NCI-H1694 (cell line): ENCODE measurements around the gene ZNF341.

Experiments
- DNase-seq: peaks from one replicate; lab custom pipeline; 2025; lab: John Stamatoyannopoulos, UW

ZNF341 gene

GRCh38 chr20:33825340-33826269, 93.8 kb downstream of the ZNF341 start:
- DNase-seq, result no peak

DNA sequence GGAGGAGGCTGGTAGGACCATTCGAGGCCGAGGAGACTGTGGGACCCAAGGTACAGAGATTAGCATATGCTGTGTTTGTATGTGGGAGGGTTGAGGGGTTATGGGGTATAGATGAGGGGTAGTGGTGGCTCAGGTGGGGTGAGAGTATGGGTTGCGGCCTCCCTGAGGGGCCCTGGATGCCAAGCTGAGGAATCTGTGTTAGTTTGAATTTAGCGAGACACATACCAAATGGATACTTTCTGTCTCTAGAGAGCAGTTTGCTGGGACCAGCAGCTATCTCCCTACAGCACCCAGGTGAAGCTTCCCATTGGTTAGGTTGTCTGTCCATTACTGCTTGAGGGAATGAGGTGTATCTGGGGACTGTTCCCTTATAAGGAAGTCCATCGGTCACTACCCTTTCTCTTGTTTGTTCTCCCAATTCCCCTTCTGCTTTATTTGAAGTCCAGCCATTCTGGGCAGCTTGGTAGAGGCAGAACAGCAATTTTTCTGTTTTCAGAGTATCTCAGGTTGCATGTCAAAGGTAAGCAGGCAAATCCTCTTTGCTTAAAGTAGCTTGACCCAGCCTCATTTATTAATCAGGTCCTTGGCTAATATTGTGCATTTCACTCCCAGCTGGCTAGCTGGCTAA, 94.6 kb downstream of the ZNF341 start:
- no peak for DNase-seq

DNA sequence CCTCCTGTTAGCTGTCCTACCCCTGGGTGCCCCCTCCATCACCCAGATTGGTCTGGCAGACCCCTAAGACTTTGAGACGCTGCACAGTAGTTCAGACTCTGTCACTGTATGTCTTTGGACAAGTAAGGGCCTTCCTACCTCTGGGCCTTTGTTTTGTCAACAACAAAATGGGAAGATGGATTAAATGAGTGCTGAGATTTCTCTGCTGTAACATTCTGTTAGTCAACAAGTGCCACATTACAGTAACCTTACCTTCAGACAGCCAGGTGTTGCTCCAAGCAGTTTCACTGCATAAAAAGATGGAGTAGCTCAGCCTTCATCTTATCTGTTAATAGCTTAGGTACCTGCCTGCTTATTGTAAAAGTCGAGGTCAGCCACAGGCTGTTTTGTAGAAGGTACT, 95.3 kb downstream of the ZNF341 start:
- no peak for DNase-seq

GRCh38 chr20:33827634-33828325, 96.0 kb downstream of the ZNF341 start:
- no peak for DNase-seq

DNA sequence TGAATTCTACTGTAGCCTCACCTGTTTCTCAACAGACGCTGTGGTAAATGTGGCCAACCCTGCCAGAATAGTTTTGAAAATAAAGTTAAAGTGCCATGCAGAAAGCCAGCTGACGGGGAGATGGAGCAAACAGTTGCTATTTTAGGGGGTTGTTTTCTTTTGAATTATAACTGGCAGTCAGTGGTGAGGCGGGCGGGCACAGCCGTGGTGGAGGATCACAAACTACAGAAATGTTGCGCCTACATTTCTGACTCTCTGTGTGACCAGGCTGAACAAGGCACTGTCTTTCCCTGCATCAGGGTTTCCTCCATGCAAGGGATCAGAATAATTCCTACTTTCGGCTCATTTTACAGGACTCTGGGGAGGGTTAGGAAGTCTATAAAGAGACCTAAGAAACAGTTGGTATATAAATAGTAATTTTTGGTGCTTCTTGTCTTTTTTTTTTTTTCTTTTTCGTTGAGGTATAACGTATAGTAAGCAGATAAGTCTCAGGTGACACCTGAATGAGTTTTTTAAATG, 96.6 kb downstream of the ZNF341 start:
- no peak for DNase-seq

DNA sequence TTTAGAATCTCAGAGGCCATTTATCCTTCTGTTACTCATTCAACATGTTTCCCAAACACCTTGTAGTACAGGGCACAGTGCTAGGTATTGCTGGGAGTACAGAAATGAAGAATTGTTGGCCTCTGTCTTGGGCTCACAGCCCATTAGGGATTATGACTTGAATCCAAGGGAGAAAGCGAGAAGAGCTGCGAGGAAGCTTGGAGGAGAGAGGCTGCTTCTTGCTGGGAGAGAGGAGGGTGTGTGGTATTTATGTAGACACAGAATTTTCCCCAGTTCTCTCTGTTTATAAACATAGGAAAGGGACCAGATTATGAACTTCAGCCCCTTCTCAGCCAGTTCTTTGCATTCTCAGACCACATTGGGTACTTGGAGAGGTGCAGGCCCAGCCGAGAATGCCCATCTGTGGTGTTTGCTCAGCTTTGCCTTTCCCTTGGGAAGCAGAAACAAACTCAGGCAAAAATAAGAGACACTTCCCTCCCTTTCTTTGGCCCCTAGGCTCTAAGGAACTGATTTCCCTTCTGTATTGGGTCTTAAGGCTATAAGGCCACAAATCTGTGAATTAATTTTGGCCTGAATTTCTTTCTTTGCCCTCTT, 97.3 kb downstream of the ZNF341 start:
- DNase-seq, result no peak

DNA sequence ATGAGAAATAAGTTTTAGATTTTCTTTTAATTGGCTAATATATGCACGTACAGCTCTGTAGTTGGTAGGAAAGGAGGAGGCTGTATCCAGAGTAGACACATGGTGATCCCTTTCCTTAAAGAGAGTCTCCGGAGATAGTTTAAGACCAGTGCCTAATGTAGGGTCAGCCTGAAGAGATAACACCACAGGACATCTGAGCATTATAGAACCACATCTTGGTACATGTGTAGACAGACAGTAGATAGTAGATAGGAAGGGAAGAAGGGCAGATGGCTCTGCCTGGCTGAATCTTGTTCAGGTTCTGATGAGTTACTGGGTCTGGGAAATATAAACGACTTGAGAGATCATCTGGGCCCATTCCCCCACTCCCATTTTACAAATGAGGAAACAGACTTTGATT, 97.8 kb downstream of the ZNF341 start:
- DNase-seq, result no peak

DNA sequence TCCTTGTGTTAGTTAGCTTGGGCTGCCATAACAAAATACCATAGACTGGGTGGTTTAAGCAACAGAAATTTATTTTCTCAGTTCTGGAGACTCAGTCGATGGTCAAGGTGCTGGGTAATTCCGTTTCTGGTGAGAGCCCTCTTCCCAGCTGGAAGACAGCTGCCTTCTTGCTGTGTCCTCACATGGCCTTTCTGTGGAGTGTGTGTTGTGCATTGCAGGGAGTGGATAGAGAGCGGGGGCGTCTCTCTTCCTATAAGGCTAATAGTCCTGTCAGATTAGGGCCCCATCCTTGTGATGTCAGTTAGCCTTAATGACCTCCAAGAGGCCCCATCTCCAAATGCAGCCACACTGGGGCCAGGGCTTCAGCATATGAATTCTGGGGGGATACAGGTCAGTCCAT, 98.6 kb downstream of the ZNF341 start:
- no peak for DNase-seq

GRCh38 chr20:33832103-33832804, 100.5 kb downstream of the ZNF341 start:
- no peak for DNase-seq

DNA sequence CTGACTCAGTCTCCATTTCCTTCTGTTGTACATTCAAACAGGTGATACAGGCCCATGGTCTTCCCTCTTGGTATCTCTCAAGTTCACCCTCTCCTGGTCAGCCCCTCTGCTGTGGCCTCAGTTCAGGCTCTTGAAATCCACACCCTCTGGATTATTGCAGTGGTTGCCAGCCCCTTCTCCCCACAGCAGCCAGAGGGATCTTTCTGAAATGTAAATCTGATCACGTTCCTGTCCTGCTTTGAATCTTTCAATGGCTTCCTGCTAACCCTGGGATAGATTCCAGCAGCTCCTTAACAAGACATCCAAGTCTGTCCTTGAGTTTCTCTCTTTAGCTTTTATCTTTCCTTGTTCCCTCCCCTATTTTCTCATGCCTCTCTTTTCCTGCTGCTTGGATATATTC, 101.5 kb downstream of the ZNF341 start:
- DNase-seq, result no peak

DNA sequence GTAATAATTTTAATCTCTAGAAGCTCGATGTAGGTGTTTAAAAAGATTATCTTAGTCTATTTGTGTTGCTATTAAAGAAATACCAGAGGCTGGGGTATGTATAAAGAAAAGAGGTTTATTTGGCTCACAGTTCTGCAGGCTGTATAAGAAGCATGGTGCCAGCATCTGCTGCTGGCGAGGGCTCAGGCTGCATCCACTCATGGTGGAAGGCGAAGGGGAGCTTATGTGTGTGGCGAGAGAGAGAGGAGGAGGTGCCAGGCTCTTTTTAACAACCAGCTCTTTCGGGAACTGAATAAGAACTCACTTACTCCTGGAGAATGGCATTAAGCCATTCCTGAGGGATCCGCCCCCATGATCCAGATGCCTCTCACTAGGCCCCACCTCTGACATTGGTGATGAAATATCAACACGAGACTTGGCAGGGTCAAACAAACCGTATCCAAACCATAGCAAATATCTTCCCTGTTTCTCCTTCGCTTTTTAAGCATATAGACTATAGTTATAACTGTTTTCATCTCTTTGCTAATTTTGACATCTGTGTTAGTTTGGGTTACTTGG, 103.9 kb downstream of the ZNF341 start:
- no peak for DNase-seq

GRCh38 chr20:33836277-33836676, 104.5 kb downstream of the ZNF341 start:
- DNase-seq, result no peak

DNA sequence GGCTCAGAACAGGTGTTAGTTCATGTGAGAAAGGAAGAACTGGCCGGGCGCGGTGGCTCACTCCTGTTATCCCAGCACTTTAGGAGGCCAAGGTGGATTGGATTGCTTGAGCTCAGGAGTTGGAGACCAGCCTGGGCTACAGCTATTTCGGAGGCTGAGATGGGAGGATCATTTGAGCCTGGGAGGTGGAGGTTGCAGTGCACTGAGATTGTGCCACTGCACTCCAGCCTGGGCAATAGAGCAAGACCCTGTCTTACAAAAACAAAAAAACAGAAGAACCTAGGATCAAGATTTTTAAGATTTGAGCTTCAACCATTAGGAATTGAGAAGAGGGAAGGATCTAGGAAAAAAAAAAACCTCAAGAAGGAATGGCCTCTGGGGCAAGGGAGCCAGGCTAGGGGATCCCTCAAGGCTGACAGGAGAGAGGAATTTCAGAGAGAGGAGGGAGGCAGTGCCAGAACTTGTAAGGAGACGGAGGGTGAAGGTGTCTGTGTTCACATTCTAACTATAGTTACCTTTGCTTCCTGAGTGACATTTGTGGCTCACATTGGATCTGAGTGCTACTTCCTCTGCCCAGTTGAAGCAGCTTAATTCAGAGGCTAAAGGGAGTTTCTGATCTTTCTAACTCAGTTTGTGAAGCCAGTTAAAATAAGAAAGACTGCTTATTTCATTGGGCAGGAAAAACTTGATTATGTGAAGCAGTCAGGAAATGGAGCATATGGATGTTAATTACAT, 105.5 kb downstream of the ZNF341 start:
- no peak for DNase-seq

DNA sequence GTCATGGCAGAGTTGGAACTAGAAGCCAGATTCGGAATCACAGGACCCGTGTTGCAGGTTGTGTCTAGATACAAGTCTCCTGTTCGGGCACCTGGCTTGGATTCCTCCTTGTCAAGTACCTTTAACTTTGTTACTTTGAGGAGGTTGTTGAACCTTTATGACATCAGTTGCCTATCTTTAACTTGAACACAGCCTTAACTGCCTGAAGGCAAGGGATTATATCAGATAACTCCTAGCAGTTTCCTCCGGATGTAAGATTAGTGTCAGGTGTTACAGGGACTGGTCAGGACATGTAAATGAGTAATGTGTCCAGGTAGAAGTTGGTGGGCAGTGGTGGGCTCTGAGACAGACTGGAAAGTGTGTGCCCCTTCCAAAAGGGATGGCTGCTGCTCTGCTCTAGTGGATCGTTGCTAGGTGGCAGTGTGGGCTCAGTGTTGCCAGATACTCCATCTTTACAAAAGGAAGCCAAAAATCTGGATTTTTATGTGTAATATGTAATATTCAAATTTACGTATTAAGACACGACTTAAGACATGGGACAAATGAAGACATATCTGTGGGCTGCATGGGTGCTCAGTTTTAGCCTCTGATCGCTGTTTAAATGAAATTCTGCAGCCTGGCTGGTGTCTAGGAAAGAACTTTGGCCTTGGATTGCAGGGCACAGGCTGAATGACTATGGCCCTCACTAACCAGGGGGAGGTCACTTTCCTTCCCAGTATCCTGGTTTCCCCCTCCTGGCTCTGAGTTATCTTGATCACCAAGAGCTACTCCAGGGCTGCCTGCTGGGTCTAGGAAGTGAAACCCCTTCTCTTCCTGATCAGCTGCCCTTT, 106.5 kb downstream of the ZNF341 start:
- no peak for DNase-seq

DNA sequence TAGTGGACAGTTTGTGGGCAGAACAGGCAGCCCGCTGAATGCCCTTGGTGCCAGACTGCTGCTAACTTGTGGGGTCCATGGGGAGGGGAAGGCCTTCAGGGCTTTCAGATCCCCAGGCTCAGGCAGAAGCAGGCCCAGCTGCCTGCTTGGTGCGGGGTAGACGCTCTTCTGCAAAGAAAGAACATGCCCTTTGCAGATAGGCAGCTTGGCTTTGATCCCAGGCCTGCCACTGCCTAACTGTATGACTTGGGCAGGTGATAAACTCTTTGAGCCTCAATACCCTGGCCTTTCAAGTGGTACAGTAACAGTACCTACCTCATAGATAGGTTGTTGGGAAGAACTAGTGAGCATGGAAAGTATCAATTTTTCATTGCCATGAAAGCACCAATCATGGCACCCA, 107.8 kb downstream of the ZNF341 start:
- no peak for DNase-seq

GRCh38 chr20:33840160-33840559, 108.4 kb downstream of the ZNF341 start:
- DNase-seq, result no peak

DNA sequence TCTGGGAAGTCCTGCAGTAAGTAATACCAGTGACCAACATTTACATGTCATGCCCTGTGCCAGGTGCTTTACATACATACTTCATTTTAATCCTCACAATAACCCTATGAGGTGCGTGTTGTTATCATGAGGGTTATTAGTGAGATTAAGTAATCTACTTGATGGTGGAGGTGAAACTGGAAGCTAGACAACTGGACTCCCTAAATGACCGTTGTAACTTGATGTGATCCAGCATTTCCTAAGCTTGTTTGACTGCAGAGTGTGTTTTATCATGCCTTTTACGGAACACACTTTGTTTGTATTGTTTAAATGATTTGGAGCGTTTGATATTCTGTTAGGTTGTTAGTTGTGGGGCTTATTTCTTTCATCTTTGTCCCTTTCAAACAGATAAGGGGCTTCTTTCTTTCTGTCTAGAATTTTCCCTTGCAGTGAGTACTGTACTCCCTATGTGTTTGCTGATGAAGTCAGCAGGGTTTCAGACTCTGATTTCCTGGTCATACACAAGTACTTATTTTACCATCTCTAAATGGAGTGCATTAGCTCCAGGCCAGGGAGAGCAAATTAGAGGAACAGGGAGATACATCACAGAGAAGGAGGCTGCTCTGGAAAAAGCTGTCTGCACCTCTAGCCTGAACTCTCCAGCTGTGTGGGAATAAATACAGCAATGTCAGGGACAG, 109.1 kb downstream of the ZNF341 start:
- DNase-seq, result no peak

GRCh38 chr20:33841436-33841799, 109.6 kb downstream of the ZNF341 start:
- DNase-seq, result no peak
